Inferior parietal cortex (tissue), 1 donor: ENCODE results near the gene TTC28.
"Not testable (repeated sequence)": the region's sequence is repeated elsewhere in the genome, so short reads cannot be mapped to it uniquely, and the experiment has no call there.

ENCODE experiments used
- DNase-seq: peaks from one replicate; pipeline ENCODE4 v3.0.0-alpha.2; 2016; ENCODE audit errors: extremely low spot score

Gene TTC28

GRCh38 chr22:28102151-28102812 lies 577.4 kb downstream of the TTC28 start:
- no peak for DNase-seq

DNA sequence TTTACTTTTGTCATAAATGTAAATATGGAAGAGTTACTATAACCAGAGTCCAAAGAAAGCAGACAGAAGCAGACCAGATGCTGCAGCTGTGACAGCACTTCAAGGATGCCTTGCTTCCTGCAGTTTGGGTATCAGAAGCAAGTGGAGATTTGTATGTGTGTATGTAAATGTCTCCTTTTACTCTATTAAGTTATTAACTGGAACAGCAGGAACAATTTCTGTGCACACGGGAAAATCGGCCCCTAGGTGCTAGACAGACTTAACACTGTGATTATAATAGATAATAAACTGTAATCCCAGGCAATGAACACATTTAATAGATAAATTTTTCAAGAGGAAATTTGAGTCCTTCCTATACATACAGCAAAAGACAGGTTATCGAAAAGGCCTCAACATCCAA lies 582.0 kb downstream of the TTC28 start:
- DNase-seq, result no peak

GRCh38 chr22:28096161-28096560 lies 583.5 kb downstream of the TTC28 start:
- no peak for DNase-seq

GRCh38 chr22:28095316-28096095 lies 584.1 kb downstream of the TTC28 start:
- no peak for DNase-seq

- no peak for DNase-seq
Measured at GRCh38 chr22:28094771-28095170, 584.9 kb downstream of the TTC28 start.

DNA sequence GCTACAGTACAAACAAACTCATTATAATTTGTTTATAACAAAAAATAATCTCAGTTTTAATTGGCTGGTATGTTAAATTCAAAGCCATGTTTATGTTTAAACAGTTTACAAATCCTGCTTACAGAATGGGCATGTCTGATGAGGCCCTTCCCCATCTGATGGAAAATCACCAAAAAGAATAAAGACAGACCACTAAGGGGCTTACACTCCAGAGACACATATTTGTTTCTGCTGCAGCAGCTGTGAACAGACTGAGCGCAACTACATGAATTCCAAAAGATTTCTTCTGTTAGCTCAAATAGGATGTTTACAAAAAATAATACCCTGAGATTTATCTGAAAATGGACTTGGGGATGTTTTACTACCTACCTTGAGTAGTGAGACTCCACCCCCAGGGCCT lies 585.9 kb downstream of the TTC28 start:
- no peak for DNase-seq

GRCh38 chr22:28091486-28091885 lies 588.2 kb downstream of the TTC28 start:
- no peak for DNase-seq

GRCh38 chr22:28089541-28089940 lies 590.1 kb downstream of the TTC28 start:
- DNase-seq, result not testable (repeated sequence)

DNA sequence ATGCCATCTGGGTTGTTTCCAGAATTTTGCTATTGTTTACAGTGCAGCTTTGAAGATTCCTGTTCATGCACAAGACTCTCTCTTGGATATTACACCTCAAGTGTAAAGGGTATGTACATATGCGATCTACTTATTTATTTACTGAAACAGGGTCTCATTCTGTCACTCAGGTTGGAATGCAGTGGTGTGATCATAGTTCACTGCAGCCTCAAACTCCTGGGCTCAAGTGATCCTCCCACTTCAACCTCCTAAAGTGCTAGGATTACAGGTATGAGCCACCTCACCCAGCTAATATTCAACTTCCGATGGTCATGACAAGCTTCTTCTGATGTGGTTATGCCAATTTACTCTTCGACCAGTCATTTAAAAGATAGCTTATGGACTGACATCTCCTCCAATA lies 602.5 kb downstream of the TTC28 start:
- no peak for DNase-seq

- peak; percentile 41 for DNase-seq
Measured at GRCh38 chr22:28075358-28075981, 604.2 kb downstream of the TTC28 start.

GRCh38 chr22:28074526-28074925 lies 605.1 kb downstream of the TTC28 start:
- DNase-seq, result no peak

DNA sequence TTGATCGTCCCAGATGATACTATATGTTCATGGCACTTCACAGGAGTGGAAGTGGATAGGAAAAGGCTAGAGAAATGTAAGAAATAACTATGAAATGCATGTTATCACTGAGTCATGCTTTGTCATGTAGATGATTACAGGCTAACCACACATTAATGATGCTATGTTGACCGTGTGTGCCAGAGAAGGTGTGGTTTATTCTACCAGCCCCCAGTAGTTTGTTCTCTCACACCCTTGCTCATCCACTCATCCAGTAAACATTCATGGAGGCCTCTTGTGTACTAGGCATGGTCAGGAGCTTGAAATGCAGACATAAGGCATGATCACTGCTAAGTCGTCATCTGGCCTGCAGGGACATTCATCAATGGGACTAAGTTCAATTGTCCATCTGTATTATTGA lies 607.6 kb downstream of the TTC28 start:
- no peak for DNase-seq

DNA sequence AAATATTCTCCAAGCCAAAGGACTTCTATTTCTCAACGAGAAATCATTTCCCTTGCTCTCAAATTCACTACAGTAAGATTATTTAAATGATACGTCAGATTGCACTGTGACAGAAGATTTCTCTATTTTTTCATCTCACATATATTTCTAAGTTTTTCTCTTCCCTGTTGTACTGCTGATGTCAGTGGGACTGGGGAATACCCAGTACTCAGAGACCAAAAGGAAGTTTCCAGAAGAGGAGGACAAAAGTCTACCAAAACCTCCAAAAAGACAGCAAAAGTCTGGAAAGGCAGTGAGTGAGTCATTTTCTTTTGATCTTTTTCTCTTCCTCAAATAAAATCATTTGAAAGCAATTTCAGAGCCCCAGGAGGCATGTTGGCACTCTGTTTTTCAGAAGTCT lies 610.8 kb downstream of the TTC28 start:
- no peak for DNase-seq

DNA sequence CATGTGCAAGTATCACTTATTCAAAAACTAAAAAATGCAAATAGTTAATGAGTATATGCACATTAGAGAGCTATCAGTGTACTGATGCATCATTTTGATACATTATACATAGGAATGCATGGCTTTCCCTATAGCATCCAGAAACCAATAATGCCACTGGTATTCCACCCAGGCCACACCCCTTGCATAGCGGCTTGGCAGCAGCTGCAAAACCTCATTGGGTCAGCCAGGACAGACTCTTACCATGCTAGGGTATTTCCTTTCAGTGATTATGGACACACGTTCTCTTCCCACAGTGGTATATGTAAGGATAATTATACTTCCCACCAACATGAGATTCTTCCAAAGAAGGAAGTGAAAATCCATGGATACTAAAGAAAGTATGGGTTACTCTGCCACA lies 614.7 kb downstream of the TTC28 start:
- DNase-seq, result no peak

DNA sequence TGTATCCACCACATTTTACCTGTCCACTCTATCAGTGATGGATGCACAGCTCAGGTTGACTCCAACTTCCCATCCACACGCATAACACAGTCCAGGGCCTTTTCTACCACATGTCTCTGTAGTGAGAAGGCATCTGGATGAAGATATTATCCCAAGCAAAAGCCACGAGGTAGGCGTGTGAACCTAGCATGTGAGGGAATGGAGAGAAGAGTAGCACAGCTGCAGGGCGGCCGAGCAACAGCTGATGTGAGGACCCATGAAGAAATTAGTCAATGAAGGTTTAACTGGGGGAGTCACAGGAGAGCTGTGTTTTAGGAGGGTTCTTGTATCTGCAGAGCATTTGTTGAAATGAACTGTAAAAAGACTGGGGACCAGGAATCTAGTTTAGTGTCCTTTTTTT lies 616.0 kb downstream of the TTC28 start:
- DNase-seq, result no peak

DNA sequence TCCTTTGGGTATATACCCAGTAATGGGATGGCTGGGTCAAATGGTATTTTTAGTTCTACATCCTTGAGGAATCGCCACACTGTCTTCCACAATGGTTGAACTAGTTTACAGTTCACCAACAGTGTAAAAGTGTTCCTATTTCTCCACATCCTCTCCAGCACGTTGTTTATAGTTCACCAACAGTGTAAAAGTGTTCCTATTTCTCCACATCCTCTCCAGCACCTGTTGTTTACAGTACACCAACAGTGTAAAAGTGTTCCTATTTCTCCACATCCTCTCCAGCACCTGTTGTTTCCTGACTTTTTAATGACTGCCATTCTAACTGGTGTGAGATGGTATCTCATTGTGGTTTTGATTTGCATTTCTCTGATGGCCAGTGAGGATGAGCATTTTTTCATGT lies 619.0 kb downstream of the TTC28 start:
- not testable (repeated sequence) for DNase-seq

GRCh38 chr22:28058036-28058435 lies 621.6 kb downstream of the TTC28 start:
- no peak for DNase-seq

GRCh38 chr22:28054819-28055208 lies 624.8 kb downstream of the TTC28 start:
- DNase-seq, result no peak

- no peak for DNase-seq
Measured at GRCh38 chr22:28053896-28054818, 625.5 kb downstream of the TTC28 start.

DNA sequence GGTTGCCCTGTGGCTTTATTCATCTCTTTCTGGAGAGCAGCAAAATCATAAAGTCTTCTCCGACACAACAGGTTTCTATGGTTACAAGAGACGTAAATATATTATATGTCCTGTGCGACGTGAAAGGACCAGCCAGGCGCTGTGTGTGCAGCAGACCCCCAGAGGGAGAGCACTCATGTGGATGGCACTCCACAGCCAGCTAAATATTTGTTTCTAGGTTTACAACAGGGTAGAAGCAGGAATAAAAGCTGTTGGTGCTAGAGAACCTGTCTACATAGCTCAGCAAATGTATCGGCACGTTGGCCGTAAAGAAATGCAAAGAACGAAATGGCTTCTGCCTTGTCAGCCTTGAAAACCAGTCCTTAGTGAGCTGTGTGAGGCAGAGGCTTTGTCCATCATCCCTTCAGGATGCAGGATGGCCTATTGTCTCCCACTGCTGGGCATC lies 626.8 kb downstream of the TTC28 start:
- DNase-seq, result peak; percentile 16

GRCh38 chr22:28051787-28052356 lies 627.8 kb downstream of the TTC28 start:
- peak; percentile 73 for DNase-seq
